ENCODE data around the gene SDK1.

GRCh38 chr7:4113271-4113670 is 812.2 kb downstream of the SDK1 start:
- TF ChIP-seq EZH2phosphoT487 (IDR thresholded peaks at IDR 0.05; ENCODE audit: insufficient read depth, low read depth) (no peak), EZH2 (IDR thresholded peaks at IDR 0.05; ENCODE audit: insufficient read depth, poor library complexity, severe bottlenecking) (no peak)

Data from GM23248 (cell line).